CD14-positive monocyte (primary cell): ENCODE measurements around the gene PACSIN2. TPM values are rescaled to one million over a fixed set of nuclear protein-coding genes. Genes with fewer than 3 reads are reported as not detected.

Experiments
- DNase-seq, 3 donors: peaks; one replicate each; pipeline ENCODE4 v3.0.0-alpha.2; 2011 to 2022
- H2AFZ ChIP-seq: 2 replicates; pipeline ENCODE4 v1.6.0; 2012; ENCODE audit warnings: mild to moderate bottlenecking, low read depth, low read length, inconsistent platforms; ENCODE audit not compliant: insufficient read depth, poor library complexity, severe bottlenecking
- H3K27ac ChIP-seq, 2 donors: 1 replicate in 1 of 2; 2 replicates in 1 of 2; pipeline ENCODE4 v1.5.1; 2012 to 2013; ENCODE audit warnings: low read length in 2 of 2, control low read depth in 1 of 2, inconsistent platforms in 1 of 2, low read depth in 1 of 2, mild to moderate bottlenecking in 1 of 2
- H3K27me3 ChIP-seq, 2 donors: one replicate each; pipeline versions ENCODE4 v1.6.0 to v1.6.1; 2011 to 2013; ENCODE audit warnings: low read length in 2 of 2; ENCODE audit not compliant: control insufficient read depth in 2 of 2, insufficient read depth in 2 of 2
- H3K36me3 ChIP-seq, 2 donors: replicated peaks in 1 of 2; 1 replicate in 1 of 2; 2 replicates in 1 of 2; pipeline versions ENCODE4 v1.5.1 to v1.6.1; 2012 to 2013; ENCODE audit warnings: low read length in 2 of 2, control low read depth in 1 of 2, inconsistent platforms in 1 of 2, mild to moderate bottlenecking in 1 of 2; ENCODE audit not compliant: insufficient read depth in 2 of 2, control insufficient read depth in 1 of 2
- H3K4me1 ChIP-seq, 2 donors: 1 replicate in 1 of 2; 2 replicates in 1 of 2; pipeline versions ENCODE4 v1.5.1 to v1.6.1; 2012 to 2013; ENCODE audit warnings: low read length in 2 of 2, control low read depth in 1 of 2, inconsistent platforms in 1 of 2, mild to moderate bottlenecking in 1 of 2, moderate library complexity in 1 of 2; ENCODE audit not compliant: insufficient read depth in 2 of 2, control insufficient read depth in 1 of 2
- H3K4me2 ChIP-seq: replicated peaks from 2 replicates; pipeline ENCODE3; 2012; ENCODE audit warnings: low read length, moderate library complexity, mild to moderate bottlenecking; ENCODE audit not compliant: poor library complexity, severe bottlenecking; ENCODE audit errors: extremely low read depth
- H3K4me3 ChIP-seq, 3 experiments: fragments of 200-600 bp in 1 of 3; sonication (generic) in 1 of 3; replicated peaks in 1 of 3; 1 replicate in 2 of 3; 2 replicates in 1 of 3; pipeline ENCODE4 v1.5.1; 2011 to 2013; ENCODE audit warnings: low read length in 3 of 3, mild to moderate bottlenecking in 3 of 3, control low read depth in 2 of 3, low read depth in 2 of 3, inconsistent platforms in 1 of 3, moderate library complexity in 1 of 3
- H3K79me2 ChIP-seq: 2 replicates; pipeline ENCODE4 v1.6.0; 2012; ENCODE audit warnings: mild to moderate bottlenecking, control low read depth, inconsistent platforms, low read length, moderate library complexity; ENCODE audit not compliant: insufficient read depth
- H3K9ac ChIP-seq: 2 replicates; pipeline ENCODE4 v1.6.0; 2017; ENCODE audit warnings: low read length, mild to moderate bottlenecking; ENCODE audit not compliant: insufficient read depth, poor library complexity, severe bottlenecking
- H3K9me3 ChIP-seq, 2 donors: replicated peaks in 1 of 2; 1 replicate in 1 of 2; 2 replicates in 1 of 2; pipeline versions ENCODE4 v1.5.1 to v1.6.1; 2012 to 2013; ENCODE audit warnings: low read length in 2 of 2, control low read depth in 1 of 2; ENCODE audit not compliant: control insufficient read depth in 1 of 2, insufficient read depth in 1 of 2
- H4K20me1 ChIP-seq: 2 replicates; pipeline ENCODE4 v1.6.0; 2012; ENCODE audit warnings: mild to moderate bottlenecking, low read length, control low read depth, moderate library complexity; ENCODE audit not compliant: insufficient read depth
- H3K27ac Mint-ChIP-seq, 7 donors: one replicate each; pipeline ENCODE4 v1.8.0; 2020; ENCODE audit warnings: mild to moderate bottlenecking in 7 of 7, mixed read lengths in 7 of 7, moderate library complexity in 6 of 7, inconsistent platforms in 2 of 7
- H3K27me3 Mint-ChIP-seq, 3 donors: one replicate each; pipeline ENCODE4 v1.8.0; 2021 to 2022; ENCODE audit warnings: low read depth in 3 of 3, mild to moderate bottlenecking in 3 of 3, mixed read lengths in 3 of 3, moderate library complexity in 3 of 3, inconsistent platforms in 1 of 3
- H3K36me3 Mint-ChIP-seq, 2 donors: one replicate each; pipeline ENCODE4 v1.8.0; 2020; ENCODE audit warnings: mixed read lengths in 2 of 2, inconsistent platforms in 1 of 2, mild to moderate bottlenecking in 1 of 2
- H3K4me1 Mint-ChIP-seq: one replicate; pipeline ENCODE4 v1.8.0; 2020; ENCODE audit warnings: mild to moderate bottlenecking, mixed read lengths
- H3K4me3 Mint-ChIP-seq, 2 donors: one replicate each; pipeline ENCODE4 v1.8.0; 2020; ENCODE audit warnings: mild to moderate bottlenecking in 2 of 2, mixed read lengths in 2 of 2, moderate library complexity in 1 of 2
- H3K9me3 Mint-ChIP-seq, 7 donors: one replicate each; pipeline ENCODE4 v1.8.0; 2020 to 2022; ENCODE audit warnings: mixed read lengths in 7 of 7, mild to moderate bottlenecking in 6 of 7, moderate library complexity in 6 of 7, inconsistent platforms in 2 of 7
- CTCF ChIP-seq: fragments of 200-600 bp; IDR thresholded peaks from one replicate; pipeline ENCODE4 v1.8.0; 2022; ENCODE audit warnings: antibody characterized with exemption, mild to moderate bottlenecking
- WGBS: methylation state at CpG from one replicate; pipeline ENCODE4 v1.1.5; 2013; ENCODE audit warnings: missing lambda C conversion rate; ENCODE audit not compliant: insufficient coverage; 5-methylcytosine and 5-hydroxymethylcytosine counted together
- intact Hi-C, 2 donors: fragments of 100-400 bp; cut with micrococcal nuclease; formaldehyde crosslinking; loops; one replicate each; pipeline versions ENCODE4 v1.15.0 to v1.15.1; 2023
- polyA plus RNA-seq, 3 donors: library from polyadenylated mRNA; depleted of rRNA in 1 of 3; unstranded in 2 of 3; stranded (reverse) in 1 of 3; fragments of 300-500 nt in 2 of 3; fragments of >200 nt in 1 of 3; fragmentation: Illumina TruSeq in 2 of 3; gene quantifications; 1 replicate in 2 of 3; 2 replicates in 1 of 3; pipeline ENCODE4 v1.2.3, GENCODE V29; 2012 to 2021

Gene PACSIN2
- polyA plus RNA-seq, 3 donors = 31.2 to 45.7 (median 40.2) TPM

- Mint-ChIP-seq H3K9me3 (no peaks in the 10 kb centered on the region), H3K4me3 (no peak overlapping the region)
- 100% methylated on average over 3 of the region's 7 CpGs for WGBS
These were observed 3.9 kb downstream of the PACSIN2 start for GRCh38 chr22:43011079-43011478.

GRCh38 chr22:43009444-43009843 is 5.5 kb downstream of the PACSIN2 start:
- peaks cover 19 to 37% of the 10 kb centered on the region in 2 donors for H3K4me1 ChIP-seq
- H3K9ac ChIP-seq = no peak overlapping the region
- H3K27ac ChIP-seq = no peak overlapping the region
- Mint-ChIP-seq H3K36me3 (peaks cover 4% of the 10 kb centered on the region in 2 donors), H3K9me3 (no peaks in the 10 kb centered on the region), H3K27ac (no peak overlapping the region), H3K4me3 (no peak overlapping the region), H3K4me1 (peaks cover 56% of the 10 kb centered on the region), H3K27me3 (peaks cover 0 to 3% (median 0%) of the 10 kb centered on the region in 3 donors)
- H4K20me1 ChIP-seq = peaks cover 99% of the 10 kb centered on the region
- intact Hi-C loops = no loop called here
- no peaks in the 10 kb centered on the region for H3K9me3 ChIP-seq
- TF ChIP-seq CTCF = no peak
- H3K4me3 ChIP-seq = no peak overlapping the region
- no peak for DNase-seq
- no peaks in the 10 kb centered on the region for H3K27me3 ChIP-seq
- no peaks in the 10 kb centered on the region for H3K36me3 ChIP-seq
- peaks cover 100% of the 10 kb centered on the region for H3K79me2 ChIP-seq
- H3K4me2 ChIP-seq = no peak overlapping the region
- 100% methylated on average over 2 of the region's 4 CpGs for WGBS
- no peak overlapping the region for H2AFZ ChIP-seq

More at GRCh38 chr22:43011079-43011478, 3.9 kb downstream of the PACSIN2 start:
- Histone ChIP-seq H2AFZ (no peak overlapping the region), H3K9ac (no peak overlapping the region), H3K4me2 (no peak overlapping the region), H3K4me1 (peaks cover 20 to 36% of the 10 kb centered on the region in 2 donors), H4K20me1 (peaks cover 84% of the 10 kb centered on the region), H3K79me2 (peaks cover 86% of the 10 kb centered on the region), H3K9me3 (no peaks in the 10 kb centered on the region), H3K4me3 (no peak overlapping the region), H3K27ac (no peak overlapping the region), H3K27me3 (no peaks in the 10 kb centered on the region), H3K36me3 (no peaks in the 10 kb centered on the region)
- no peak for DNase-seq
- intact Hi-C loops = loop anchor here in 1 of 2 donors (5.0 to 10.0 kb wide), 2 partner anchors 34 to 144 kb away; partner anchors contain the start of gene TSPO
- no peak for TF ChIP-seq CTCF
- Mint-ChIP-seq H3K27me3 (peaks cover 0 to under 1% (median 0%) of the 10 kb centered on the region in 3 donors), H3K36me3 (peaks cover 4% of the 10 kb centered on the region in 2 donors), H3K4me1 (peaks cover 49% of the 10 kb centered on the region), H3K27ac (no peak overlapping the region)
